NCI-H2081 treated with DMSO at 0.1 percent for 48 hours (cell line): Measurements from ENCODE around the gene DENND1B.

Experiments
- DNase-seq: peaks from one replicate; lab custom pipeline; 2025; lab: John Stamatoyannopoulos, UW

DENND1B gene

DNA sequence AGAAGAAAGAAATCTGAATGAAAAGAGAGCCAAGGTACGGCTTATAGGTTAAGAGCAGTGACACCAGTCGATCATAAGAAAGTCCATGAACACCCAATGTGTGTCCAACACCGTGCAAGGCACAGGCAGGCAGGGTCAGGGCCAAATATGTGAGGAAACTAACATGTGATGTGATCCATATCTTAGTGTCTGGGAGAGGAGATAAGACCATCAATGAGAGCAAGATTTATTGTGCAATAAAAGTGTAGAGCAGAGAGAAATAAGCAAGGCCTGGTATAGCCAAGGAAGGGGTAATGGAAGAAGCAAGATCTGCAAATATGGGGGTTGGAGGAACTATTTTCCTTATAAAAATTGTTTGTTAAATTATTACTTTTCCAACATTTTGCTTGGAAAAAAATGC lies 308.5 kb downstream of the DENND1B start:
- DNase-seq: no peak

DNA sequence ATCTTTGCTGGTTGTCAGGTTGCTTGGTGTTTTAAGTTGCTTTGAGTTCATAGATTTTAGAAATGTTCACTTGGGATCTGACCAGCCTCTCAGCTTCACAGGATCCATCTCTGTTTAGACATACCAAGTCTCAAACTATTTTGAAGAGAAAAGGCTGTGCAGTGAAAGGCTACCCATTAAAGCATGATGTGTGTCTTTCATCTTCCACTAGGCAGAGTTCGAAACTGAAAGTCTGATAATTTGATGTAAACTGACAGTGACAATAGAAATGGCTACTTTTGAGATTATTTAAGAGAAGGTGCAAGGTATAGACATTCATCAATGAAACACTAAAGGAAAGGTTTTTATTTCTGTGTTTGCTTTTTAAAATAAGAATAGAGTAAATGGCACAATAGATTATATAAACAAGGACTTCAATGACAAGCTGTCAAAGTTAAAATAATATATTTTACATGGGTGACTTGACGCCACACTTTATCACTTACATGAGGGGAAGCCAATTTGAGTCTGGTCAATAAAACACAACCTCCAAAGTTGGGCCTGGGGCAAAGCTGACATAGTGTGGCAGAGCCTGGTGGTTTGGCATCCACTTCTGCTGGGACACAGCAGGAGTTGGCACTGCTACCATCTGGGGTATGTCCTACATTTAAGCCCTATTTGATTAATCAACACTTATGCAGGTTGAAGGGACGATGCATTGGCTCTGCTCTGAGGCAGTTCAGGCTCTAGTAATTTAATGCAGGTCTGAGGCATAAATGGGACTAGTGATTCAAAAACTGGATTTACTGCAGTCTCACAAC lies 309.6 kb downstream of the DENND1B start:
- DNase-seq: peak; percentile 87

DNA sequence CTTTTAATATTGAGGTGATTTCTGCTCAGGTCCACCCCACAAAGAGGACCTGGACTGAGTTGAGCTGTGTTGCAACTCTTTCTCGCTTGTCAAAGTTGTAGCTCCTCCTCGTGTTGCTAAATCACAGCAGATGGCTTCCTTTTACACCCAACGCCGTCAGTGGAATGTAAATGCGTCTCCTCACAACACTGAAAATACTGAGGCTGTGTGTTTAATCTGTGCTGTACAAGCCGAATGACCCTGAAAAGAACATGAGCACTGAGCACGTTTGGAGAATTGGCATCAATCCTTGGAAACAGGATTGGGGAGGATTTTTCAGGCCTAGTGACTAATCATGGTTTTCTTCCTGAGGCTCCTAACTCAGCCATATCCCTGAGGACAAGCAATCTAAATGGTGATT lies 311.2 kb downstream of the DENND1B start:
- DNase-seq: peak; percentile 50

DNA sequence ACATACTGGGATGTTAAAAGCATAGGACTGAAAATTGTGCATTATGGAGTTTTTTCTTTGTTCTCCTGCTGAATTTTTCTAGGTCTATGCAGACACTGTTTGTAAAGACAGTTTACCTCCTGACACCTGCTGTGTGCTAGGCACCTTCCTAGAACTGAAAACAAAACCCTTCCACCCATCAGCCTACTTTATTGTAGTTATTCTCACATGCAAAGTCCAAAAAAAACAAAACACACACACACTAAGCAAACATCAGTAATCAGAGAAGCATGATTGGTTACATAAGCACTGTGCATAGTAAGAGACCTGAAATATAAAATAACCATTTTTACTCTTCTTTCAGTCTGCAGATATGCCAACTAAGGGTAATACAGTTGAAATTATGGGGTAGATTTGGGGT lies 312.1 kb downstream of the DENND1B start:
- DNase-seq: peak; percentile 77

DNA sequence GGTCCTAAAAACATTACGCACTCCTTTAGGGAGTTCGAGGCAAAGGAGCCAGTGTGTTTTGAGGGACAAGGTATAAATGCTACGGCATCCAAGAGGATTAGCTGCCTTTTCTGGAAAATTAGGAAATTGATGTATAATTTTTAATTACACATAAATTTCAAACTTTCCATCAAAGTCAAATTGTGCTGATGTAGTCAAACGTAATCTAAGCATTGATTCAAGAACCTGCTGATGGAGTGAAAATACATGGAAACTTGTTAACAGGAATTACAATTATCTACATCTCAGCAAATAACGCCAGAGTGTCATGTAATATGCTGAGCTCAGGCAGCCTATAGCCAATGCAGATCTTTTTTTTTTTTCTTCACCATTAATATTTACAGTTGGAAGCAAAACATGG lies 312.7 kb downstream of the DENND1B start:
- DNase-seq: no peak
